HG02885 (cell line): Measurements from ENCODE around the gene RPS6KA2.
"Not testable (repeated sequence)": the region's sequence is repeated elsewhere in the genome, so short reads cannot be mapped to it uniquely, and the experiment has no call there.

Experiments
- ATAC-seq: cut with Tn5 transposase; IDR thresholded peaks from one replicate; pipeline ENCODE4 v1.9.1; 2021; ENCODE audit warnings: mild to moderate bottlenecking; ENCODE audit not compliant: unreplicated experiment, poor library complexity

RPS6KA2 gene

GRCh38 chr6:166365806-166366205, 261.2 kb downstream of the RPS6KA2 start:
- no peak for ATAC-seq

GRCh38 chr6:166365221-166365620, 261.8 kb downstream of the RPS6KA2 start:
- ATAC-seq = no peak

- ATAC-seq = no peak
Observed at GRCh38 chr6:166364456-166364855, 262.6 kb downstream of the RPS6KA2 start.

DNA sequence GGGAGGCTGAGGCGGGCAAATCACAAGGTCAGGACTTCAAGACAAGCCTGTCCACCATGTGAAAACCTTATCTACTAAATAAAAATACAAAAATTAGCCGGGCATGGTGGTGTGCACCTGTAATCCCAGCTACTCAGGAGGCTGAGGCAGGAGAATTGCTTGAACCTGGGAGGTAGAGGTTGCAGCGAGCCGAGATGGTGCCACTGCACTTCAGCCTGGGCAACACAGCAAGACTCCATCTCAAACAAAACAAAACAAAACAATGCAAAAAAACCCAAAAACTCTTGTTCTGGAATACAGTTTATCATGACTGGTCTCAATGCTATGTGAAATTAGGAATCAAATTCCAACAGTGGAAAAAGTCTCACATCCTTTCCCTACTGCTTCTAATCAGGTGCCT, 264.6 kb downstream of the RPS6KA2 start:
- not testable (repeated sequence) for ATAC-seq

DNA sequence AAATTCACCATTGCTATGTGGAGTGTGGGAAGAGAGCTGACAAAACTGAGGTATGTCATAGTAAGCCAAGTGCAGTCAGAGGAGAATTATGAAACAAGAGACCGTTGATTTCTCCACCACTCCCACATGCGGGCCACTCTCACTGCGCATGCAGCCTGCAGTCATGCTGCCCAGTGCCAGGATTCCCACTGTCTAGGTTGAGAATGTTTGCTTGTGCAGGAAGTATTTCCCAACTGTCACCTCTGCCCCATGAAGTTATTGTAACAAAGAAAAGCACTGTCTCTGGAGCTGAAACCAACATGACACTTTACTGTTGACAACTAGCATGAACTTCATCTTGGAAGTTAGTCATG, 266.0 kb downstream of the RPS6KA2 start:
- no peak for ATAC-seq

GRCh38 chr6:166360243-166361076, 266.6 kb downstream of the RPS6KA2 start:
- no peak for ATAC-seq
